Naive B cell (primary cell): Measurements from ENCODE around the gene OOSP3. TPM values are rescaled to one million over a fixed set of nuclear protein-coding genes. Genes with fewer than 3 reads are reported as not detected.
A peak's percentile ranks its signal among the peaks of the same experiment; 100 is the strongest.

Source experiments
- ATAC-seq, 2 donors: fragments of 150-1000 bp; cut with Tn5 transposase; 2 replicates each; pipeline ENCODE4 v1.10.0; 2021; ENCODE audit warnings: low read depth in 2 of 2, mild to moderate bottlenecking in 2 of 2, moderate library complexity in 2 of 2
- DNase-seq: peaks from one replicate; pipeline ENCODE4 v3.0.0; 2022
- H3K27ac Mint-ChIP-seq, 6 donors: one replicate each; pipeline ENCODE4 v1.8.0; 2020 to 2022; ENCODE audit warnings: mild to moderate bottlenecking in 6 of 6, mixed read lengths in 6 of 6, moderate library complexity in 5 of 6, inconsistent platforms in 2 of 6
- H3K27me3 Mint-ChIP-seq, 3 donors: one replicate each; pipeline ENCODE4 v1.8.0; 2021 to 2022; ENCODE audit warnings: mixed read lengths in 3 of 3, mild to moderate bottlenecking in 1 of 3
- H3K36me3 Mint-ChIP-seq, 2 donors: one replicate each; pipeline ENCODE4 v1.8.0; 2020 to 2022; ENCODE audit warnings: mixed read lengths in 2 of 2, inconsistent platforms in 1 of 2, mild to moderate bottlenecking in 1 of 2
- H3K4me1 Mint-ChIP-seq, 3 donors: one replicate each; pipeline ENCODE4 v1.8.0; 2020 to 2022; ENCODE audit warnings: mixed read lengths in 3 of 3, inconsistent platforms in 1 of 3, mild to moderate bottlenecking in 1 of 3, moderate library complexity in 1 of 3
- H3K4me3 Mint-ChIP-seq, 8 donors: one replicate each; pipeline ENCODE4 v1.8.0; 2020 to 2022; ENCODE audit warnings: mild to moderate bottlenecking in 8 of 8, mixed read lengths in 8 of 8, moderate library complexity in 8 of 8, inconsistent platforms in 2 of 8
- H3K9me3 Mint-ChIP-seq, 7 donors: one replicate each; pipeline ENCODE4 v1.8.0; 2020 to 2022; ENCODE audit warnings: mixed read lengths in 7 of 7, mild to moderate bottlenecking in 5 of 7, inconsistent platforms in 2 of 7, moderate library complexity in 1 of 7
- polyA plus RNA-seq, 6 donors: library from polyadenylated mRNA; unstranded; fragments of 300-500 nt; fragmentation: Illumina TruSeq; gene quantifications; one replicate each; pipeline ENCODE4 v1.2.3, GENCODE V29; 2021; ENCODE audit warnings: low read depth in 6 of 6

OOSP3 gene
- polyA plus RNA-seq, 6 donors from 2014 or later = not detected

- peaks cover 9 to 17% (median 13%) of the 10 kb centered on the region in 3 donors for H3K4me1 Mint-ChIP-seq
- DNase-seq (no peak), ATAC-seq (no peak)
- H3K36me3 Mint-ChIP-seq = no peaks in the 10 kb centered on the region
- no peak overlapping the region for H3K4me3 Mint-ChIP-seq
- no peak overlapping the region for H3K27ac Mint-ChIP-seq
- H3K27me3 Mint-ChIP-seq = peaks cover 0 to 8% (median 5%) of the 10 kb centered on the region in 3 donors
- peaks cover 0 to 5% (median 0%) of the 10 kb centered on the region in 7 donors for H3K9me3 Mint-ChIP-seq
Observed at GRCh38 chr11:59938718-59939117, 60.1 kb downstream of the OOSP3 start.

- Mint-ChIP-seq H3K4me1 (peaks cover 9 to 17% (median 13%) of the 10 kb centered on the region in 3 donors), H3K36me3 (no peaks in the 10 kb centered on the region), H3K9me3 (peaks cover 0 to 5% (median 0%) of the 10 kb centered on the region in 7 donors), H3K27ac (peak overlapping the region in 3 of 6 donors; percentile 22 to 85 (median 26)), H3K4me3 (no peak overlapping the region), H3K27me3 (peaks cover 0 to 13% (median 5%) of the 10 kb centered on the region in 3 donors)
- DNase-seq (no peak), ATAC-seq (no peak)
Observed at GRCh38 chr11:59939482-59939881, 60.9 kb downstream of the OOSP3 start.

- DNase-seq = no peak
- Mint-ChIP-seq H3K9me3 (peaks cover 0 to 5% (median 3%) of the 10 kb centered on the region in 7 donors), H3K4me1 (peaks cover 13 to 17% (median 17%) of the 10 kb centered on the region in 3 donors), H3K36me3 (no peaks in the 10 kb centered on the region), H3K27ac (no peak overlapping the region), H3K27me3 (peaks cover 6 to 20% (median 12%) of the 10 kb centered on the region in 3 donors), H3K4me3 (no peak overlapping the region)
- ATAC-seq = no peak
Observed at GRCh38 chr11:59941091-59941490, 62.5 kb downstream of the OOSP3 start.

- DNase-seq = no peak
- H3K4me1 Mint-ChIP-seq = peaks cover 8 to 12% (median 11%) of the 10 kb centered on the region in 3 donors
- peaks cover 9 to 32% (median 20%) of the 10 kb centered on the region in 3 donors for H3K27me3 Mint-ChIP-seq
- ATAC-seq = no peak
- no peak overlapping the region for H3K4me3 Mint-ChIP-seq
- H3K27ac Mint-ChIP-seq = no peak overlapping the region
- no peaks in the 10 kb centered on the region for H3K36me3 Mint-ChIP-seq
- H3K9me3 Mint-ChIP-seq = peaks cover 0 to 5% (median 2%) of the 10 kb centered on the region in 7 donors
Observed at GRCh38 chr11:59943997-59944714, 65.6 kb downstream of the OOSP3 start.

- DNase-seq (no peak), ATAC-seq (no peak)
- H3K27ac Mint-ChIP-seq = no peak overlapping the region
- no peaks in the 10 kb centered on the region for H3K36me3 Mint-ChIP-seq
- peaks cover 0 to 4% (median 0%) of the 10 kb centered on the region in 7 donors for H3K9me3 Mint-ChIP-seq
- no peak overlapping the region for H3K4me3 Mint-ChIP-seq
- H3K27me3 Mint-ChIP-seq = peaks cover 9 to 37% (median 20%) of the 10 kb centered on the region in 3 donors
- peaks cover 2 to 6% (median 5%) of the 10 kb centered on the region in 3 donors for H3K4me1 Mint-ChIP-seq
Observed at GRCh38 chr11:59944720-59945119, 66.1 kb downstream of the OOSP3 start.

Other genes starting within 250 kb of the OOSP3 start
- gene PATL1, start 209.7 kb upstream of the OOSP3 start, polyA plus RNA-seq = 10 to 100 TPM in 1 of 6 donors, 1 to 10 TPM in 5; 3.3 to 11.9 (median 6.2) TPM
- not detected for gene OR10V1, start 164.9 kb upstream of the OOSP3 start, polyA plus RNA-seq
- gene STX3, start 123.4 kb upstream of the OOSP3 start, polyA plus RNA-seq = 1 to 10 TPM; 3.8 to 7.2 (median 5.7) TPM
- 10 to 100 TPM; 61.8 to 95.9 (median 84.3) TPM for gene MRPL16, start 68.0 kb upstream of the OOSP3 start, polyA plus RNA-seq
- not detected for gene CBLIF, start 33.3 kb upstream of the OOSP3 start, polyA plus RNA-seq
- gene TCN1, start 12.3 kb upstream of the OOSP3 start, polyA plus RNA-seq = not detected
- not detected for gene OOSP1, start 59.6 kb downstream of the OOSP3 start, polyA plus RNA-seq
- not detected for gene OOSP4A, start 85.3 kb downstream of the OOSP3 start, polyA plus RNA-seq
- gene OOSP4B, start 138.4 kb downstream of the OOSP3 start, polyA plus RNA-seq = not detected
- not detected for gene OOSP2, start 161.6 kb downstream of the OOSP3 start, polyA plus RNA-seq
- under 1 TPM in 1 of 6 donors, not detected in 5; 0.57 TPM for gene MS4A3, start 177.9 kb downstream of the OOSP3 start, polyA plus RNA-seq
- not detected for gene MS4A2, start 209.9 kb downstream of the OOSP3 start, polyA plus RNA-seq